HG02852 (cell line): ENCODE measurements around the gene MFF.

Source experiments
- ATAC-seq: cut with Tn5 transposase; IDR thresholded peaks from one replicate; pipeline ENCODE4 v1.9.1; 2021; ENCODE audit warnings: mild to moderate bottlenecking, moderate library complexity; ENCODE audit not compliant: unreplicated experiment

Gene MFF

DNA sequence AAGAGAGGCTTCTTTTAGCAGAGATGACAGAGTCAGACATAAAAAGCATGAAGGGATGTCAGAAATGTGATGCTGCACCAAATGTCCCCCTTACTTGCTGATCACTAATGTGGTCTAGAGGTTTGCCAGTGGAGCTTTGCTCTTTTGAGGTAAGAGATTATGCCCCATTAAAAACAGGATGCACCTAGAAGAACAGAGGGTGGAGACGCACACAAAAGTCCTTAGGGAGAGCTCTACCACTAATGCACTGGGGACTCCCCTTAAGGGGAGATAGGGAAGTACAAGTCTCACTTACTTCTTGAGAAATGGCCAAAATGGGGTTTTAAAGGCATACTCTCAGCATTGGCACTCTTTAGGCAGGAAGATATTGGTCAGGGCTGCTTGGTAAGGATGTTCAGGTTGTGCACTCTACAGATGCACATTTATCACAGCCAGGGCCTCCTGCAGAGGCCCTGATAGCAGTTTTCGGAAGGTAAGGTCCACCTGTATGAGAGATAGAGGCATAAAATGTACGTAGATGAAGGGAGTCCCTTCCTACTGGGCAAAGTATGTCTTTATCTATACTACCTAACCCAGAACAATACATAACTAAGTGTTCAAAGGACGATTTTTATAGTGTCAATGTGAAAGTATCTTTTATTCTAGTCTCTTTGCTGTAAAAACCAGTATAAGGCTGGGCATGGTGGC lies 79.7 kb downstream of the MFF start:
- no peak for ATAC-seq

DNA sequence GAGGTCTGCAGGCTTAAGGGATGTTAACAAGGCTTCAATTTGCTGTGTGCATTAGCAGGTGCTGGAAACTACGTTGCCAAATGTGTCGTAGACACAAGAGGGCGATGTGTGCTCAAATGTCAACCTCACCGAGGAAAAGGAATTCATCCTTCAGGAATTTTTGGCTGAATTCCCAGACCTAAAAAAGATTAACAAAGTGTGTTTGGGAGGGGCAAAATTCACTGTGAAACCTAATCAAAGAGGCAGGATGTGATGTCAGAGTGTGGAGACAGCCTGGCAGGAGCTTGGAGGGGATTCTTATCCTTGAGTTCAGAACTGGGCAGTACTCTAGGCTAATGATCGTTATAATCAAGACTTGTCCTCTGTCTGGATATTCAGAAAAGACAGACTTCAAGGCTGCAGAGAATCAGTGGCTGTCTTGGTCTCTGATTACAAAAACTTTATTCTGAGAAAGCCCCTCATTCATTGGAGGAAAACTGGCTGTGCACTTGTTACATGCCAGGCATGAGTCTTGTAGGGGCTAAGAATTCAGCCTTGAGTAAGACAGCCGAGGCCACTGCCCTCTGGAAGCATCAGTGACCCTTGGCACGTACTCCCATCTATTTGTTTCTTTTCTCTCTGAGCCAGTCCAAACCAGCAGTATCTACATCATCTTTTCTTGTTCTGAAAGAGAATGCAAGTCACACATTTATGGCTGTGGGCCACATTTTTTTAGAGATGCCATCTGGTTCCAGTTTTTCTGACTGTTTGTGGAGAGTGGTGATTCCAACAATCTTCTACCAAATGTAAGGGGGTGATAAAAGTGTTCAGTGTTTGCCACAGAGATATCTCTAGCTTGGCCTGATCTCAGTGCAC lies 81.4 kb downstream of the MFF start:
- ATAC-seq = peak; percentile 41
